ENCODE data around the gene SLC5A4. TPM values are rescaled to one million over a fixed set of nuclear protein-coding genes. Genes with fewer than 3 reads are reported as not detected.

SLC5A4 gene
- total and polyA plus RNA-seq, 10 of the 15 experiments (the other 5 are each of a cell fraction or from before 2014, with no cell fraction given) = not detected

DNA sequence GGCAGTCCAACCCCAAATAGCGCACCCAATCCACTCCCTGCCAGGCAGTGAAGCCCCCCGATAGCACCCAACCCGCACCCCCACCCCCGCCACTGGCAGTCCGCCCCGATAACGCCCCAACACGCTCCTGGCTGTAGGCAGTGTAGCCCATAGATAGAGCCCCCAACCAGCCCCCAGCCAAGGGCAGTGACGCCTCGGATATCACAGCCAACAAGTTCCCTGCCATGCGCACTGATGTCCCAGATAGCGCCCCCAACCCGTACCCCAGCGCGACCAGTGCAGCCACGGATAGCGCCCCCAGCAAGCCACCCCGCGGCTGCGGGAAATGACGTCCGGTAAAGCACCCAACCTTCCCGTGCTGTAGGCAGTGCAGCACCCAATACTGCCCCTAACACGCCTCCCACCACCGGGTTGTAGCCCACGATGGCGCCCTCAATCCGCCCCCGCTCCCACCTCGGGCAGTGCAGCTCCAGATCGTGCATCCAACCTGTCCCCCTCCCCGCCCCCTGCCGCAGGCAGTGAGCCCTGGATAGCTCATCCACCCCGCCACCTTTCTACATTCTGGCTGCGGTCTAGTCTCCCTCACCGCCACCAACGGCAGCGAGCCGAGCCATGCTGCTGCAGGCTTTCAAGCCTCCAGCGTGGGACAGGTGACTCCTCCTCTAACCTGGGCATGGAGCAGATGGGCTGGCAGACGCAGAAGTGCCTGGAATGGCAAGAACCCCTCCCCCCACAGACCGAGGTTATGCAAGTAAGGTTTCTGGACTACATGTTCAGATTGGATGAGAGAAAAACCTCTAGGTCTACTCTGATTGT, 50.9 kb downstream of the SLC5A4 start (continued):
- TF ChIP-seq, protein P1, sequence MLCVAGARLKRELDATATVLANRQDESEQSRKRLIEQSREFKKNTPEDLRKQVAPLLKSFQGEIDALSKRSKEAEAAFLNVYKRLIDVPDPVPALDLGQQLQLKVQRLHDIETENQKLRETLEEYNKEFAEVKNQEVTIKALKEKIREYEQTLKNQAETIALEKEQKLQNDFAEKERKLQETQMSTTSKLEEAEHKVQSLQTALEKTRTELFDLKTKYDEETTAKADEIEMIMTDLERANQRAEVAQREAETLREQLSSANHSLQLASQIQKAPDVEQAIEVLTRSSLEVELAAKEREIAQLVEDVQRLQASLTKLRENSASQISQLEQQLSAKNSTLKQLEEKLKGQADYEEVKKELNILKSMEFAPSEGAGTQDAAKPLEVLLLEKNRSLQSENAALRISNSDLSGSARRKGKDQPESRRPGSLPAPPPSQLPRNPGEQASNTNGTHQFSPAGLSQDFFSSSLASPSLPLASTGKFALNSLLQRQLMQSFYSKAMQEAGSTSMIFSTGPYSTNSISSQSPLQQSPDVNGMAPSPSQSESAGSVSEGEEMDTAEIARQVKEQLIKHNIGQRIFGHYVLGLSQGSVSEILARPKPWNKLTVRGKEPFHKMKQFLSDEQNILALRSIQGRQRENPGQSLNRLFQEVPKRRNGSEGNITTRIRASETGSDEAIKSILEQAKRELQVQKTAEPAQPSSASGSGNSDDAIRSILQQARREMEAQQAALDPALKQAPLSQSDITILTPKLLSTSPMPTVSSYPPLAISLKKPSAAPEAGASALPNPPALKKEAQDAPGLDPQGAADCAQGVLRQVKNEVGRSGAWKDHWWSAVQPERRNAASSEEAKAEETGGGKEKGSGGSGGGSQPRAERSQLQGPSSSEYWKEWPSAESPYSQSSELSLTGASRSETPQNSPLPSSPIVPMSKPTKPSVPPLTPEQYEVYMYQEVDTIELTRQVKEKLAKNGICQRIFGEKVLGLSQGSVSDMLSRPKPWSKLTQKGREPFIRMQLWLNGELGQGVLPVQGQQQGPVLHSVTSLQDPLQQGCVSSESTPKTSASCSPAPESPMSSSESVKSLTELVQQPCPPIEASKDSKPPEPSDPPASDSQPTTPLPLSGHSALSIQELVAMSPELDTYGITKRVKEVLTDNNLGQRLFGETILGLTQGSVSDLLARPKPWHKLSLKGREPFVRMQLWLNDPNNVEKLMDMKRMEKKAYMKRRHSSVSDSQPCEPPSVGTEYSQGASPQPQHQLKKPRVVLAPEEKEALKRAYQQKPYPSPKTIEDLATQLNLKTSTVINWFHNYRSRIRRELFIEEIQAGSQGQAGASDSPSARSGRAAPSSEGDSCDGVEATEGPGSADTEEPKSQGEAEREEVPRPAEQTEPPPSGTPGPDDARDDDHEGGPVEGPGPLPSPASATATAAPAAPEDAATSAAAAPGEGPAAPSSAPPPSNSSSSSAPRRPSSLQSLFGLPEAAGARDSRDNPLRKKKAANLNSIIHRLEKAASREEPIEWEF (IDR thresholded peaks at IDR 0.05; ENCODE audit: insufficient replicate concordance, low read depth, low read length) = no peak
- TF ChIP-seq, protein P2, sequence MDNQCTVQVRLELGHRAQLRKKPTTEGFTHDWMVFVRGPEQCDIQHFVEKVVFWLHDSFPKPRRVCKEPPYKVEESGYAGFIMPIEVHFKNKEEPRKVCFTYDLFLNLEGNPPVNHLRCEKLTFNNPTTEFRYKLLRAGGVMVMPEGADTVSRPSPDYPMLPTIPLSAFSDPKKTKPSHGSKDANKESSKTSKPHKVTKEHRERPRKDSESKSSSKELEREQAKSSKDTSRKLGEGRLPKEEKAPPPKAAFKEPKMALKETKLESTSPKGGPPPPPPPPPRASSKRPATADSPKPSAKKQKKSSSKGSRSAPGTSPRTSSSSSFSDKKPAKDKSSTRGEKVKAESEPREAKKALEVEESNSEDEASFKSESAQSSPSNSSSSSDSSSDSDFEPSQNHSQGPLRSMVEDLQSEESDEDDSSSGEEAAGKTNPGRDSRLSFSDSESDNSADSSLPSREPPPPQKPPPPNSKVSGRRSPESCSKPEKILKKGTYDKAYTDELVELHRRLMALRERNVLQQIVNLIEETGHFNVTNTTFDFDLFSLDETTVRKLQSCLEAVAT (IDR thresholded peaks at IDR 0.05) = no peak
- TF ChIP-seq, protein P3, sequence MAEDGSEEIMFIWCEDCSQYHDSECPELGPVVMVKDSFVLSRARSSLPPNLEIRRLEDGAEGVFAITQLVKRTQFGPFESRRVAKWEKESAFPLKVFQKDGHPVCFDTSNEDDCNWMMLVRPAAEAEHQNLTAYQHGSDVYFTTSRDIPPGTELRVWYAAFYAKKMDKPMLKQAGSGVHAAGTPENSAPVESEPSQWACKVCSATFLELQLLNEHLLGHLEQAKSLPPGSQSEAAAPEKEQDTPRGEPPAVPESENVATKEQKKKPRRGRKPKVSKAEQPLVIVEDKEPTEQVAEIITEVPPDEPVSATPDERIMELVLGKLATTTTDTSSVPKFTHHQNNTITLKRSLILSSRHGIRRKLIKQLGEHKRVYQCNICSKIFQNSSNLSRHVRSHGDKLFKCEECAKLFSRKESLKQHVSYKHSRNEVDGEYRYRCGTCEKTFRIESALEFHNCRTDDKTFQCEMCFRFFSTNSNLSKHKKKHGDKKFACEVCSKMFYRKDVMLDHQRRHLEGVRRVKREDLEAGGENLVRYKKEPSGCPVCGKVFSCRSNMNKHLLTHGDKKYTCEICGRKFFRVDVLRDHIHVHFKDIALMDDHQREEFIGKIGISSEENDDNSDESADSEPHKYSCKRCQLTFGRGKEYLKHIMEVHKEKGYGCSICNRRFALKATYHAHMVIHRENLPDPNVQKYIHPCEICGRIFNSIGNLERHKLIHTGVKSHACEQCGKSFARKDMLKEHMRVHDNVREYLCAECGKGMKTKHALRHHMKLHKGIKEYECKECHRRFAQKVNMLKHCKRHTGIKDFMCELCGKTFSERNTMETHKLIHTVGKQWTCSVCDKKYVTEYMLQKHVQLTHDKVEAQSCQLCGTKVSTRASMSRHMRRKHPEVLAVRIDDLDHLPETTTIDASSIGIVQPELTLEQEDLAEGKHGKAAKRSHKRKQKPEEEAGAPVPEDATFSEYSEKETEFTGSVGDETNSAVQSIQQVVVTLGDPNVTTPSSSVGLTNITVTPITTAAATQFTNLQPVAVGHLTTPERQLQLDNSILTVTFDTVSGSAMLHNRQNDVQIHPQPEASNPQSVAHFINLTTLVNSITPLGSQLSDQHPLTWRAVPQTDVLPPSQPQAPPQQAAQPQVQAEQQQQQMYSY (CRISPR knock-in tag; IDR thresholded peaks at IDR 0.05) = no peak
- TF ChIP-seq, protein P4, sequence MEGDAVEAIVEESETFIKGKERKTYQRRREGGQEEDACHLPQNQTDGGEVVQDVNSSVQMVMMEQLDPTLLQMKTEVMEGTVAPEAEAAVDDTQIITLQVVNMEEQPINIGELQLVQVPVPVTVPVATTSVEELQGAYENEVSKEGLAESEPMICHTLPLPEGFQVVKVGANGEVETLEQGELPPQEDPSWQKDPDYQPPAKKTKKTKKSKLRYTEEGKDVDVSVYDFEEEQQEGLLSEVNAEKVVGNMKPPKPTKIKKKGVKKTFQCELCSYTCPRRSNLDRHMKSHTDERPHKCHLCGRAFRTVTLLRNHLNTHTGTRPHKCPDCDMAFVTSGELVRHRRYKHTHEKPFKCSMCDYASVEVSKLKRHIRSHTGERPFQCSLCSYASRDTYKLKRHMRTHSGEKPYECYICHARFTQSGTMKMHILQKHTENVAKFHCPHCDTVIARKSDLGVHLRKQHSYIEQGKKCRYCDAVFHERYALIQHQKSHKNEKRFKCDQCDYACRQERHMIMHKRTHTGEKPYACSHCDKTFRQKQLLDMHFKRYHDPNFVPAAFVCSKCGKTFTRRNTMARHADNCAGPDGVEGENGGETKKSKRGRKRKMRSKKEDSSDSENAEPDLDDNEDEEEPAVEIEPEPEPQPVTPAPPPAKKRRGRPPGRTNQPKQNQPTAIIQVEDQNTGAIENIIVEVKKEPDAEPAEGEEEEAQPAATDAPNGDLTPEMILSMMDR (IDR thresholded peaks at IDR 0.05 in 2 of 3, conservative IDR thresholded peaks at IDR 0.05 in 1 of 3; ENCODE audit: control insufficient read depth in 2 of 3, extremely low read depth in 1 of 3, insufficient read depth in 1 of 3, low read depth in 3 of 3, low read length in 3 of 3) = no peak
- no peak for TF ChIP-seq CREM (IDR thresholded peaks at IDR 0.05; ENCODE audit: low read depth)
- TF ChIP-seq, protein P5, sequence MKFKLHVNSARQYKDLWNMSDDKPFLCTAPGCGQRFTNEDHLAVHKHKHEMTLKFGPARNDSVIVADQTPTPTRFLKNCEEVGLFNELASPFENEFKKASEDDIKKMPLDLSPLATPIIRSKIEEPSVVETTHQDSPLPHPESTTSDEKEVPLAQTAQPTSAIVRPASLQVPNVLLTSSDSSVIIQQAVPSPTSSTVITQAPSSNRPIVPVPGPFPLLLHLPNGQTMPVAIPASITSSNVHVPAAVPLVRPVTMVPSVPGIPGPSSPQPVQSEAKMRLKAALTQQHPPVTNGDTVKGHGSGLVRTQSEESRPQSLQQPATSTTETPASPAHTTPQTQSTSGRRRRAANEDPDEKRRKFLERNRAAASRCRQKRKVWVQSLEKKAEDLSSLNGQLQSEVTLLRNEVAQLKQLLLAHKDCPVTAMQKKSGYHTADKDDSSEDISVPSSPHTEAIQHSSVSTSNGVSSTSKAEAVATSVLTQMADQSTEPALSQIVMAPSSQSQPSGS (IDR thresholded peaks at IDR 0.05; ENCODE audit: low read length) = no peak
- TF ChIP-seq DPF2 (IDR thresholded peaks at IDR 0.05) = no peak
- no peak for TF ChIP-seq EP300 (IDR thresholded peaks at IDR 0.05; ENCODE audit: borderline replicate concordance in 1 of 2, control insufficient read depth in 1 of 2, low read depth in 2 of 2, low read length in 2 of 2)
- no peak for TF ChIP-seq HDGF (IDR thresholded peaks at IDR 0.05)
